GM19025 (cell line): ENCODE measurements around the gene CES5A.
"Not testable (repeated sequence)": the region's sequence is repeated elsewhere in the genome, so short reads cannot be mapped to it uniquely, and the experiment has no call there.

Experiments used
- ATAC-seq: cut with Tn5 transposase; IDR thresholded peaks from one replicate; pipeline ENCODE4 v1.9.1; 2021; ENCODE audit warnings: mild to moderate bottlenecking, low read depth, moderate library complexity; ENCODE audit not compliant: unreplicated experiment

The CES5A gene

DNA sequence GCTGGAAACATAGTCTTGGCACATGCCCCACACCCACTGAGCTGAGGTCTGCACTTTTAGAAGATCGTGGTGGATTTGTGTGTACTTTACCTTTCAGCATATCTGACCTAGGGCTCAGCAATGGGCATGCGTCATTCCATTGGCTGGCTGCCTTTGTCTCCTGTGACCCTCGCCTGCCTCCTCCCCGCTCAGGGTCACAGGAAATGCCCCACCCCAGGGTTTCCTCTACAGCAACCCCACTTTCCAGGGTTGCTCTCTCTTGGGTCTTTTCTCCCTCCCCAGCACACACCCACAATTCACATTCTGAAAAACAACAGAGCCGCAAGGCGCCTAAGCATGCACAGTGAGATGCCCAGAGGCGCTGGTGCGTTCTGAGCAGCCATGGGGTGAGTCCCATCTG is 71.5 kb downstream of the CES5A start:
- not testable (repeated sequence) for ATAC-seq
